WERI-Rb-1 (cell line): Measurements from ENCODE around the gene LMNTD2.

Source experiments
- DNase-seq: peaks from one replicate; pipeline ENCODE4 v3.0.0-alpha.2; 2020
- H3K27ac ChIP-seq: fragments of 250-450 bp; sonication (Bioruptor Pico); 2 replicates; pipeline ENCODE4 v1.5.1; 2020; ENCODE audit warnings: mild to moderate bottlenecking, moderate library complexity
- H3K27me3 ChIP-seq: fragments of 250-450 bp; sonication (Bioruptor Pico); 2 replicates; pipeline ENCODE4 v1.5.1; 2021; ENCODE audit warnings: mild to moderate bottlenecking, low read depth, moderate library complexity; ENCODE audit not compliant: insufficient read depth, severe bottlenecking
- H3K36me3 ChIP-seq: fragments of 250-450 bp; sonication (Bioruptor Pico); 2 replicates; pipeline ENCODE4 v1.5.1; 2020; ENCODE audit warnings: mild to moderate bottlenecking, moderate library complexity
- H3K4me3 ChIP-seq: 2 replicates; pipeline ENCODE4 v1.5.1; 2011; ENCODE audit warnings: low read depth, mild to moderate bottlenecking, control low read depth, low read length
- H3K9me3 ChIP-seq: fragments of 250-450 bp; sonication (Bioruptor Pico); 2 replicates; pipeline ENCODE4 v1.5.1; 2021; ENCODE audit warnings: mild to moderate bottlenecking, moderate library complexity; ENCODE audit not compliant: severe bottlenecking
- TF ChIP-seq, protein P1 (sequence below): IDR thresholded peaks from 2 replicates; pipeline ENCODE4 v1.5.1; 2011; ENCODE audit warnings: low read depth, mild to moderate bottlenecking, control low read depth, inconsistent platforms, low read length

LMNTD2 gene

DNA sequence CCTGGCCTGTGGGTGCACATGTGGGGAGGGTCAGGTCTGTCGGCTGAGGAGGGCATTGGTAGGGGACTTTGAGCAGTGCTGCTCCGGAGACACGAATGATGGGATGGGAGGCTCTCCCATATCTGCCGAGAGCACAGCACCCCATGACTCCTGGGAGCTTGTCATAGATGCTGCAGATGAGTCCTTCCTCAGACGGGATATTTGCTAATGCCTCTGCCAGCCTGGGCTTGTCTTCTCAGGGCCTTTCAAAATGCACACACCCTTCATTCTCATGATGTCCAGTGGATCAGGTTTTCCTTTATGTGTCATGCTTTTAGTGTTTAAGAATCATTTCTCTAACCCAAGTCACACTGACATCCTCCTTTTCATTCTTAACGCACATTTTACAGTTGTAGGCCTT is 45.4 kb downstream of the LMNTD2 start:
- H3K9me3 ChIP-seq, result peaks cover 9% of the 10 kb centered on the region
- no peaks in the 10 kb centered on the region for H3K27me3 ChIP-seq
- H3K27ac ChIP-seq, result no peak overlapping the region
- no peak for DNase-seq
- TF ChIP-seq, protein P1, sequence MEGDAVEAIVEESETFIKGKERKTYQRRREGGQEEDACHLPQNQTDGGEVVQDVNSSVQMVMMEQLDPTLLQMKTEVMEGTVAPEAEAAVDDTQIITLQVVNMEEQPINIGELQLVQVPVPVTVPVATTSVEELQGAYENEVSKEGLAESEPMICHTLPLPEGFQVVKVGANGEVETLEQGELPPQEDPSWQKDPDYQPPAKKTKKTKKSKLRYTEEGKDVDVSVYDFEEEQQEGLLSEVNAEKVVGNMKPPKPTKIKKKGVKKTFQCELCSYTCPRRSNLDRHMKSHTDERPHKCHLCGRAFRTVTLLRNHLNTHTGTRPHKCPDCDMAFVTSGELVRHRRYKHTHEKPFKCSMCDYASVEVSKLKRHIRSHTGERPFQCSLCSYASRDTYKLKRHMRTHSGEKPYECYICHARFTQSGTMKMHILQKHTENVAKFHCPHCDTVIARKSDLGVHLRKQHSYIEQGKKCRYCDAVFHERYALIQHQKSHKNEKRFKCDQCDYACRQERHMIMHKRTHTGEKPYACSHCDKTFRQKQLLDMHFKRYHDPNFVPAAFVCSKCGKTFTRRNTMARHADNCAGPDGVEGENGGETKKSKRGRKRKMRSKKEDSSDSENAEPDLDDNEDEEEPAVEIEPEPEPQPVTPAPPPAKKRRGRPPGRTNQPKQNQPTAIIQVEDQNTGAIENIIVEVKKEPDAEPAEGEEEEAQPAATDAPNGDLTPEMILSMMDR, result no peak
- peaks cover 7% of the 10 kb centered on the region for H3K36me3 ChIP-seq
- H3K4me3 ChIP-seq, result no peak overlapping the region

DNA sequence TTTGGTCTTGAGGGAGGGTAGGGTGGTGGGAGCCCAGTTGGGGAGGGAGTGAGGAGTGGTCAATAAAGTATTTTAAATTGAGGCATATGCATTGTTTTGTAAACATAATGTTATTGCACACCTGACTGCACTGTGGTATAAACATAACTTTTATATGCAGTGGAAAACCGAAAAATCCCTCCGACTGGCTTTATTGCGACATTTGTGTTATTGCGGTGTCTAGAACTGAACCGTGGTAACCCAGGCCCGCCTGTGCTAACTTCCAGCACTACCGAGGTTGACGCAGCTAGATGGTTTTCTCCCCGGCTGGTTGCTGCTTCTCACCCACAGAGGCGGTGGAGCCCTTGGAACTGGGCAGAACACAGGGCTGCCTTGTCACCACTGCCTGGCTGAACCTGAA is 45.9 kb downstream of the LMNTD2 start:
- H3K4me3 ChIP-seq, result no peak overlapping the region
- peaks cover 11% of the 10 kb centered on the region for H3K36me3 ChIP-seq
- H3K9me3 ChIP-seq, result peaks cover 9% of the 10 kb centered on the region
- no peaks in the 10 kb centered on the region for H3K27me3 ChIP-seq
- TF ChIP-seq, protein P1, result no peak
- DNase-seq, result no peak
- no peak overlapping the region for H3K27ac ChIP-seq

DNA sequence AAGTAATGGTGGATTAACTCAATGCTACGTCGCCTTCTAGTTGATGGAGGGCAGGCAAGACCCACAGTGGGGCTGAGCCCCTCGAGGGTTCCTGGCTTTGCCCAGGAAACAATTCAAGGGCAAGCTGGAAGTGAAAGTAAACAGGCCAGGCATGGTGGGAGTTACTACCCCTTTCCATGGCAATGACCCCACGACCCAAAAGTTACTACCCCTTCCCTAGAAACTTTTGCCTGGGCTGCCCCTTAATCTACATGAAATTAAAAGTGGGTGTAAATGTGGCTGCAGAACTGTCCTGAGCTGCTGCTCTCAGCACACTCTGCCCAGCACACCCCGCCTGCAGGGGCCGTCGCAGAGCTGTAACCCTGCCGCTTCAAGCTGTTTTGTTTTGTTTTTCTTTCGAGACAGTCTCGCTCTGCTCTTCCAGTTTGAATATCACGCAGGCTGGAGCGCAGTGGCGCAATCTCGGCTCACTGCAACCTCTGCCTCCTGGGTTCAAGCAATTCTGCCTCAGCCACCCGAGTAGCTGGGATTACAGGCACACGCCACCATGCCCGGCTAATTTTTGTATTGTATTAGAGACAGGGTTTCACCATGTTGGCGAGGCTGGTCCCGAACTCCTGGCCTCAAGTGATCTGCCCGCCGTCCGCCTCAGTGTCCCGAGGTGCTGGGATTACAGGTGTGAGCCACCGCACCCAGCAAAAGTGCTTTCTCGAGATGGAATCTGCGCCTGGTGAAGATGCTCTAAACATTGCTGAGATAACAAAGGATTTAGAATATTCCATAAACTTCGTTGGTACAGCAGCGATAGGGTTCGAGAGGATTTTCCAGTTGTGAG is 47.6 kb downstream of the LMNTD2 start:
- peaks cover 9% of the 10 kb centered on the region for H3K9me3 ChIP-seq
- no peak overlapping the region for H3K4me3 ChIP-seq
- H3K27ac ChIP-seq, result no peak overlapping the region
- no peak for DNase-seq
- TF ChIP-seq, protein P1, result no peak
- no peaks in the 10 kb centered on the region for H3K27me3 ChIP-seq
- H3K36me3 ChIP-seq, result peaks cover 24% of the 10 kb centered on the region

DNA sequence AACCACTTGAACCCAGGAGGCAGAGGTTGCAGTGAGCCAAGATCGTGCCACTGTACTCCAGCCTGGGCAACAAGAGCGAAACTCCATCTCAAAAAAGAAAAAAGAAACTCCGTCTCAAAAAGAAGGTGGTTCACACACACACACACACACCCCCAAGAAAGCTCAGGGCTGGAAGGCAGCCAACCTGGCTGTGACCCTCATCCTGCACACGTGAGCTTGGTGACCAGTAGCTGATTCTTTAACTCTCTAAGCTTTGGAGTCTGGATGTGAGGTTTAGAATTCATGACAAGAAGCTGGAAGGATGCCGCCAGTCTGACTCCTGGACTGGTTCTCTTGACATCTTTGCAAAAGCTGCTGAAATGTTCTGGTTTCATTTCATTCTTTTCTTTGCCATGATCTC is 51.6 kb downstream of the LMNTD2 start:
- no peaks in the 10 kb centered on the region for H3K9me3 ChIP-seq
- DNase-seq, result no peak
- H3K27me3 ChIP-seq, result no peaks in the 10 kb centered on the region
- H3K27ac ChIP-seq, result no peak overlapping the region
- peaks cover 28% of the 10 kb centered on the region for H3K36me3 ChIP-seq
- TF ChIP-seq, protein P1, result no peak
- no peak overlapping the region for H3K4me3 ChIP-seq

DNA sequence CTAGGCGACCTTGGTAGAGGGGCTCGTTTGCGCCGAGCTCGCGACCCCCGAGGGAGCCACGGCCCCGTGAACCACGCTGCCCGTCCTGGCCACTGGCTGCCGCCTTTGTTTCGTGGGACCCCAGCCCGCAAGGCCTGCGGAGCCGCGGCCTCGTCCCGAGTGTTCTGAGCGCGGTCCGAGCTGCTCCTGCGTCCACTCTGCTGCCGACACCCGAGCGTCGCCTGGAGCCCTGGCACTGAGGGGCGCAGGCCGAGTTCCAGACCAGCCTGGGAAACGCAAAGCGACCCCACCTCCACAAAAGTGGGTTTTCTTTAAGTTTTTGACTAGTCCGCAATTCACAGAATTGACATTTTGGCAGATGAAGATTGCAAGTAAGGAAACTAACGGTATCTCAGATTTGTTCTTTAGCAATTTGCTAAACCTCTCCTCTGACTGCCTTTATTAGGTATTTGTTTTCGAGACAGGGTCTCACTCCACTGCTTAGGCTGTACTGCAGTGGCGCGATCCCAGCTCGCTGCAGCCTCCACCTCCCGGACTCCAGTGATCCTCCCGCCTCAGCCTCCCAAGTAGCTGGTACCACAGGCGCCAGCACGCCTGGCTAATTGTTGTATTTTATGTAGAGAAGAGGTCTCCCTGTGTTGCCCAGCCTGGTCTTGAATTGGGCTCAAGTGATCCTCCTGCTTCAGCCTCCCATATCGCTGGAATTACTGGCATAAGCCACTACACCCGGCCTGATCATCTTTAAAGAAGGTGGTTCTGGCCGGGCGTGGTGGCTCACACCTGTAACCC is 52.6 kb downstream of the LMNTD2 start:
- Histone ChIP-seq H3K9me3 (no peaks in the 10 kb centered on the region), H3K27me3 (no peaks in the 10 kb centered on the region), H3K4me3 (peak overlapping the region; percentile 55), H3K27ac (peak overlapping the region; percentile 69), H3K36me3 (peaks cover 28% of the 10 kb centered on the region)
- TF ChIP-seq, protein P1, result no peak
- no peak for DNase-seq
